ENCODE data around the gene STK16.
"Not testable (repeated sequence)": the region's sequence is repeated elsewhere in the genome, so short reads cannot be mapped to it uniquely, and the experiment has no call there.

Gene STK16

GRCh38 chr2:219245148-219245898 lies at the start of gene STK16, which contains the start of gene GLB1L:
Gene STK16, plus strand, starts transcription at chr2:219245479. Its CDS starts 521 bp downstream, at chr2:219246000.
Gene GLB1L, minus strand, starts transcription at chr2:219245444. Its CDS starts 1,871 bp downstream, at chr2:219243573.
- DNase-seq: peak; percentile 88

GRCh38 chr2:219197388-219197787 lies 47.9 kb upstream of the STK16 start:
- no peak for DNase-seq

GRCh38 chr2:219198974-219199373 lies 46.3 kb upstream of the STK16 start:
- no peak for DNase-seq

GRCh38 chr2:219199470-219200211 lies 45.6 kb upstream of the STK16 start:
- DNase-seq: no peak

GRCh38 chr2:219200502-219201326 lies 44.6 kb upstream of the STK16 start:
- not testable (repeated sequence) for DNase-seq

GRCh38 chr2:219201331-219201730 lies 43.9 kb upstream of the STK16 start:
- not testable (repeated sequence) for DNase-seq

- no peak for DNase-seq
These were observed 40.7 kb upstream of the STK16 start for GRCh38 chr2:219204425-219205164.

- DNase-seq: no peak
These were observed 40.1 kb upstream of the STK16 start for GRCh38 chr2:219205165-219205538.

GRCh38 chr2:219205981-219206327 lies 39.3 kb upstream of the STK16 start:
- DNase-seq: no peak

GRCh38 chr2:219206328-219207133 lies 38.7 kb upstream of the STK16 start, which contains the start of gene ZFAND2B:
Gene ZFAND2B, plus strand, starts transcription at chr2:219206782. Its CDS starts 206 bp downstream, at chr2:219206988.
- peak; percentile 96 for DNase-seq

- no peak for DNase-seq
These were observed 38.0 kb upstream of the STK16 start for GRCh38 chr2:219207134-219207883.

- DNase-seq: no peak
These were observed 37.2 kb upstream of the STK16 start for GRCh38 chr2:219207884-219208740.

- no peak for DNase-seq
These were observed 35.8 kb upstream of the STK16 start for GRCh38 chr2:219209236-219210195.

- DNase-seq: no peak
These were observed 34.9 kb upstream of the STK16 start for GRCh38 chr2:219210196-219210885.

- no peak for DNase-seq
These were observed 34.4 kb upstream of the STK16 start for GRCh38 chr2:219210886-219211362.

- no peak for DNase-seq
These were observed 32.3 kb upstream of the STK16 start for GRCh38 chr2:219213026-219213415.

GRCh38 chr2:219213486-219214071 lies 31.7 kb upstream of the STK16 start:
- DNase-seq: no peak
